Gastrocnemius medialis (tissue), 4 donors: ENCODE results near the gene HRH2. TPM values are rescaled to one million over a fixed set of nuclear protein-coding genes. Genes with fewer than 3 reads are reported as not detected.
"Not testable (repeated sequence)": the region's sequence is repeated elsewhere in the genome, so short reads cannot be mapped to it uniquely, and the experiment has no call there.

Experiments
- ATAC-seq, 2 donors: fragments of 150-250 bp; one replicate each; pipeline ENCODE4 v1.9.1; 2016
- DNase-seq, 2 donors: peaks; one replicate each; pipeline ENCODE4 v3.0.0-alpha.2; 2019
- H3K27ac ChIP-seq, 4 donors: fragments of 200-600 bp; sonication (generic); 1 replicate in 1 of 4; 2 replicates in 3 of 4; pipeline ENCODE4 v1.5.1; 2016 to 2018; ENCODE audit warnings: mild to moderate bottlenecking in 2 of 4, moderate library complexity in 1 of 4
- H3K27me3 ChIP-seq, 3 donors: fragments of 200-600 bp; sonication (generic) in 2 of 3; 1 replicate in 1 of 3; 2 replicates in 2 of 3; pipeline versions ENCODE4 v1.5.1 to v1.6.0; 2016 to 2019; ENCODE audit warnings: mild to moderate bottlenecking in 1 of 3, moderate library complexity in 1 of 3
- H3K36me3 ChIP-seq, 2 donors: fragments of 200-600 bp; sonication (generic) in 1 of 2; one replicate each; pipeline ENCODE4 v1.5.1; 2017 to 2018
- H3K4me1 ChIP-seq, 2 donors: fragments of 200-600 bp; sonication (generic) in 1 of 2; one replicate each; pipeline ENCODE4 v1.5.1; 2016 to 2017; ENCODE audit warnings: mild to moderate bottlenecking in 2 of 2
- H3K4me3 ChIP-seq, 4 donors: fragments of 200-600 bp; sonication (generic) in 3 of 4; 1 replicate in 1 of 4; 2 replicates in 3 of 4; pipeline ENCODE4 v1.5.1; 2016 to 2019; ENCODE audit warnings: mild to moderate bottlenecking in 2 of 4
- H3K9me3 ChIP-seq, 3 donors: fragments of 200-600 bp; sonication (generic) in 2 of 3; 1 replicate in 1 of 3; 2 replicates in 2 of 3; pipeline ENCODE4 v1.5.1; 2016 to 2019
- POLR2A ChIP-seq, 2 donors: fragments of 450-650 bp; IDR thresholded peaks; one replicate each; pipeline ENCODE4 v1.6.1; 2017; ENCODE audit warnings: antibody characterized with exemption in 2 of 2, mild to moderate bottlenecking in 2 of 2, moderate library complexity in 2 of 2
- in situ Hi-C, 4 donors: fragments of 200-750 bp; cut with MboI; loops; one replicate each; pipeline versions ENCODE4 v1.15.0 to v1.8.0; 2017; ENCODE audit warnings: low sequenced_read_pairs in 4 of 4
- intact Hi-C: fragments of 100-400 bp; cut with DNase I; formaldehyde crosslinking; loops from one replicate; pipeline ENCODE4 v1.15.1; 2023; ENCODE audit warnings: low total_unique reads
- total RNA-seq, 4 donors: library from RNA; depleted of rRNA; stranded (reverse); fragments of >200 nt; gene quantifications; one replicate each; pipeline versions ENCODE4 v1.1.0 to v1.2.3, GENCODE V29; 2016
- TF ChIP-seq, protein P1 (sequence below), 5 experiments: fragments of 450-650 bp in 3 of 5; fragments of 200-600 bp in 2 of 5; sonication (generic) in 2 of 5; IDR thresholded peaks in 4 of 5; conservative IDR thresholded peaks in 1 of 5; 1 replicate in 4 of 5; 2 replicates in 1 of 5; pipeline ENCODE4 v1.5.1; 2016 to 2019; ENCODE audit warnings: antibody characterized with exemption in 5 of 5, mild to moderate bottlenecking in 3 of 5, moderate library complexity in 3 of 5

Gene HRH2
- total RNA-seq, 4 donors from 2014 or later = 0.44 to 1.6 (median 0.76) TPM

DNA sequence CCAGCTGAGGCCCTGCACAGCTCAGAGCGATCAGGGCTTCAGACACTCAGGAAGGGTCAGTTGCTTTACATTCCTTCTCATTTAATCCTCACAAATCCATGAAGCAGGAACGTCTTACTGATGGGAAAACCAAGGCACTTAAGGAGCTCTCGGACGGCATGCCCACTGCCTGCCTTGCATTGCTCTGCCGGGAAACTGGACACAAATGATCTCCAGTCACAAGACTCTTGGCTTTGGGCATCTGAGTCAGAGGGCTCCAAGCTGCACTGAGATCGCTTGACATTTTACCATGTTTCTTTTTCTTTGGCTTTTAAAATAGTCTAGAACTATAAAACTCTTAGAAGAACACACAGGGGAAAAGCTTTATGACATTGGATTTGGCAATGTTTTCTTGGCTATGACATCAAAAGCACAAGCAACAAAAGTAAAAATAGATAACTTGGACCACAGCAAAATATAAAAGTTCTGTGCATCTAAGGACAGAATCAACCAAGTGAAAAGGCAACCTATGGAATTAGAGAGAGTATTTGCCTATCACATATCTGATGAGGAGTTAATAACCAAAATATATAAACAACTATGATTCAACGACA is 43.6 kb upstream of the HRH2 start:
- no peaks in the 10 kb centered on the region for H3K9me3 ChIP-seq
- no peaks in the 10 kb centered on the region for H3K36me3 ChIP-seq
- no peaks in the 10 kb centered on the region for H3K4me1 ChIP-seq
- H3K27ac ChIP-seq = no peak overlapping the region
- no peak for DNase-seq
- no peak for ATAC-seq
- no peaks in the 10 kb centered on the region for H3K27me3 ChIP-seq
- intact Hi-C loops = no loop called here
- TF ChIP-seq POLR2A (IDR thresholded peaks at IDR 0.05) = no peak
- TF ChIP-seq, protein P1, sequence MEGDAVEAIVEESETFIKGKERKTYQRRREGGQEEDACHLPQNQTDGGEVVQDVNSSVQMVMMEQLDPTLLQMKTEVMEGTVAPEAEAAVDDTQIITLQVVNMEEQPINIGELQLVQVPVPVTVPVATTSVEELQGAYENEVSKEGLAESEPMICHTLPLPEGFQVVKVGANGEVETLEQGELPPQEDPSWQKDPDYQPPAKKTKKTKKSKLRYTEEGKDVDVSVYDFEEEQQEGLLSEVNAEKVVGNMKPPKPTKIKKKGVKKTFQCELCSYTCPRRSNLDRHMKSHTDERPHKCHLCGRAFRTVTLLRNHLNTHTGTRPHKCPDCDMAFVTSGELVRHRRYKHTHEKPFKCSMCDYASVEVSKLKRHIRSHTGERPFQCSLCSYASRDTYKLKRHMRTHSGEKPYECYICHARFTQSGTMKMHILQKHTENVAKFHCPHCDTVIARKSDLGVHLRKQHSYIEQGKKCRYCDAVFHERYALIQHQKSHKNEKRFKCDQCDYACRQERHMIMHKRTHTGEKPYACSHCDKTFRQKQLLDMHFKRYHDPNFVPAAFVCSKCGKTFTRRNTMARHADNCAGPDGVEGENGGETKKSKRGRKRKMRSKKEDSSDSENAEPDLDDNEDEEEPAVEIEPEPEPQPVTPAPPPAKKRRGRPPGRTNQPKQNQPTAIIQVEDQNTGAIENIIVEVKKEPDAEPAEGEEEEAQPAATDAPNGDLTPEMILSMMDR (IDR thresholded peaks at IDR 0.05 in 4 of 5, conservative IDR thresholded peaks at IDR 0.05 in 1 of 5) = no peak
- H3K4me3 ChIP-seq = no peak overlapping the region
- in situ Hi-C loops = no loop called here

DNA sequence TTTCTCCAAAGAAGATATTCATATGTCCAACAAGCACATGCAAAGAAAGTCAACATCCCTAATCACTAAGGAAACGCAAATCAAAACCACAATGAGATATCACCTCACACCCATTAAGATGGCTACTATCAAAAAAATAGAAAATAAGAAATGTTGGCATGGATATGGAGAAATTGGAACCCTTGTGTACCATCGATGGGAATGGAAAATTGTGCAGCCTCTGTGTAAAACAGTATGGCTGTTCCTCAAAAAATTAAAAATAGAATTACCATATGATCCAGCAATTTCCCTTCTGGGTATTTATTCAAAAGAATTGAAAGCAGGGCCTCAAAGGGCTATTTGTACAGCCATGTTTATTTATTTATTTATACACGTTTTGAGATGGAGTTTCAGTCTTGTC is 43.0 kb upstream of the HRH2 start:
- in situ Hi-C loops = no loop called here
- no peak for DNase-seq
- intact Hi-C loops = no loop called here

DNA sequence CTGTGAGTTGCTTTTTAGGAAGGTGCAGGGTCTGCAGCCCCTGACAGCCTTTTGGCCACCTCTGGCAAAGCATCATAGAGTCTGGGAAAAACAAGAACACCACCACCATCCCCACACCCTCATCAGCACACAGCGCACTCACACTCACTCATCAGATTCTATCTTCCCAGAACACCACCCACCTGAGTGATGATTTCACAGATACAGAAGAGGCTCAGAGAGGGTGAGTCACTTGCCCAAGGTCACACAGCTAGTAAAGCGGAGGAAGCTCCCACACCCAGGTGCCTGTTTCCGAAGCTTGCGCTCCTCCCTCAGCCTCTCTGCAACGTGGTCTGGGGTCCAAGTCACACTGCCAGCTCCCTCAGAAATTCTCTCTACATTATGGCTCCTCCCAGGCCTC is 41.8 kb upstream of the HRH2 start:
- H3K4me1 ChIP-seq = no peaks in the 10 kb centered on the region
- no peaks in the 10 kb centered on the region for H3K27me3 ChIP-seq
- H3K27ac ChIP-seq = no peak overlapping the region
- no peak for TF ChIP-seq POLR2A (IDR thresholded peaks at IDR 0.05)
- TF ChIP-seq, protein P1 (IDR thresholded peaks at IDR 0.05 in 4 of 5, conservative IDR thresholded peaks at IDR 0.05 in 1 of 5) = no peak
- no peaks in the 10 kb centered on the region for H3K36me3 ChIP-seq
- H3K9me3 ChIP-seq = no peaks in the 10 kb centered on the region
- intact Hi-C loops = no loop called here
- H3K4me3 ChIP-seq = no peak overlapping the region
- ATAC-seq (no peak), DNase-seq (no peak)
- in situ Hi-C loops = no loop called here

More for the DNA sequence above, 43.0 kb upstream of the HRH2 start:
- no peaks in the 10 kb centered on the region for H3K27me3 ChIP-seq
- ATAC-seq = no peak
- no peaks in the 10 kb centered on the region for H3K4me1 ChIP-seq
- H3K27ac ChIP-seq = no peak overlapping the region
- TF ChIP-seq, protein P1 (IDR thresholded peaks at IDR 0.05 in 4 of 5, conservative IDR thresholded peaks at IDR 0.05 in 1 of 5) = no peak
- no peak for TF ChIP-seq POLR2A (IDR thresholded peaks at IDR 0.05)
- no peaks in the 10 kb centered on the region for H3K9me3 ChIP-seq
- no peaks in the 10 kb centered on the region for H3K36me3 ChIP-seq
- H3K4me3 ChIP-seq = no peak overlapping the region

DNA sequence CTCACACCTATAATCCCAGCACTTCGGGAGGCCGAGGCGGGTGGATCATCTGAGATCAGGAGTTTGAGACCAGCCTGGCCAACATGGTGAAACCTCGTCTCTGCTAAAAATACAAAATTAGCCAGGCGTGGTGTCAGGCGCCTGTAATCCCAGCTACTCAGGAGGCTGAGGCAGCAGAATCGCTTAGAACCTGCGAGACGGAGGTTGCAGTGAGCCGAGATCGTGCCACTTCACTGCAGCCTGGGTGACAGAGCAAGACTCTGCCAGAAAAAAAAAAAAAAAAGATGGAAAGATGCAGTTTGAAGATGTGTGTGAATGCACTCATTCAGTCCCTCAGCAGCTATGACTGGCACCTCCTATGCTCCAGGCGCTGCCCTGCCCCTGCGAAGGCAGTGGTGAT is 41.3 kb upstream of the HRH2 start:
- DNase-seq, H3K27ac ChIP-seq, in situ Hi-C loops, H3K4me3 ChIP-seq, H3K4me1 ChIP-seq, ATAC-seq, H3K36me3 ChIP-seq, intact Hi-C loops, H3K27me3 ChIP-seq, H3K9me3 ChIP-seq: not testable (repeated sequence)

DNA sequence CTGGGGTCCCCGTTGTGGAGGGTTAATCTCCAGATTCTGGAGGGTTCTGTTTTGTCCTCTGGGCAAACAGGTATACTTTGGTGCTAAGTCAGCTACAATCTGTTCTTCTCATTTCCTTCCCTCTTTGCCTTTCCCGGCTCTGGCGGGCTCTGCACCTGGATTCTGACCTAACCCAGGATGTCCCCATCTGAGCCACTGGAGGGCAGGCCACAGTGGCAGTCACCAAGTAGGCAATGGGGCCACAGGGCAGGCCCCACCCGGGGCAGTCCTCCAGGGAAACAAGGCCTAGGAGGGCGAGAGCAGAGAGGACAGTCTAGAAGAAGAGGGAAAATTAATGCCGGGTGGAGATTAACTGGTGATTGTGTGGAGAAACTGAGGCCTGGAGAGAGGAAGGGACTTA is 40.4 kb upstream of the HRH2 start:
- in situ Hi-C loops (no loop called here), intact Hi-C loops (no loop called here)
- H3K4me1 ChIP-seq = no peaks in the 10 kb centered on the region
- DNase-seq (no peak), ATAC-seq (no peak)
- no peak overlapping the region for H3K27ac ChIP-seq
- no peaks in the 10 kb centered on the region for H3K36me3 ChIP-seq
- H3K4me3 ChIP-seq = no peak overlapping the region
- H3K9me3 ChIP-seq = no peaks in the 10 kb centered on the region
- no peaks in the 10 kb centered on the region for H3K27me3 ChIP-seq
- TF ChIP-seq POLR2A (IDR thresholded peaks at IDR 0.05) = no peak
- TF ChIP-seq, protein P1 (IDR thresholded peaks at IDR 0.05 in 4 of 5, conservative IDR thresholded peaks at IDR 0.05 in 1 of 5) = no peak
